ENCODE measurements around the gene METTL24. TPM values are rescaled to one million over a fixed set of nuclear protein-coding genes. Genes with fewer than 3 reads are reported as not detected.

METTL24 gene
- total and polyA plus RNA-seq, 3 experiments from 2014 or later: 0.35 to 0.98 TPM; not detected in 1

- no peak overlapping the region for H3K4me3 ChIP-seq (ENCODE audit: low read length)
- POLR2A ChIA-PET: no interaction called here
- no peak overlapping the region for H3K27ac Mint-ChIP-seq
- no peak overlapping the region for H3K4me3 Mint-ChIP-seq
- DNase-seq: no peak
- no peak overlapping the region for H3K27ac ChIP-seq (ENCODE audit: low read depth, low read length)
- peaks cover 14 to 15% (median 15%) of the 10 kb centered on the region in 3 donors for H3K4me1 Mint-ChIP-seq
- H3K9me3 Mint-ChIP-seq: no peaks in the 10 kb centered on the region
- no peaks in the 10 kb centered on the region for H3K9me3 ChIP-seq (ENCODE audit: low read length)
- CTCF ChIA-PET: no interaction called here
- no peaks in the 10 kb centered on the region for H3K36me3 ChIP-seq (ENCODE audit: insufficient read depth, low read length)
- H3K27me3 Mint-ChIP-seq: peaks cover 0 to 1% of the 10 kb centered on the region in 2 donors
- H3K4me1 ChIP-seq (ENCODE audit: insufficient read depth, low read length): peaks cover 11% of the 10 kb centered on the region
- peaks cover 0 to 2% (median 0%) of the 10 kb centered on the region in 3 donors for H3K36me3 Mint-ChIP-seq
- no peaks in the 10 kb centered on the region for H3K27me3 ChIP-seq (ENCODE audit: insufficient read depth, low read length, poor library complexity, severe bottlenecking)
Observed at GRCh38 chr6:110394409-110394808, 36.3 kb upstream of the METTL24 start.

GRCh38 chr6:110392727-110393126, 34.6 kb upstream of the METTL24 start:
- H3K36me3 Mint-ChIP-seq: no peaks in the 10 kb centered on the region

GRCh38 chr6:110390404-110390803, 32.3 kb upstream of the METTL24 start:
- Histone ChIP-seq H3K4me3 (ENCODE audit: low read length) (no peak overlapping the region), H3K4me1 (ENCODE audit: insufficient read depth, low read length) (peaks cover 11% of the 10 kb centered on the region), H3K9me3 (ENCODE audit: low read length) (no peaks in the 10 kb centered on the region), H3K27me3 (ENCODE audit: insufficient read depth, low read length, poor library complexity, severe bottlenecking) (no peaks in the 10 kb centered on the region), H3K36me3 (ENCODE audit: insufficient read depth, low read length) (no peaks in the 10 kb centered on the region), H3K27ac (ENCODE audit: low read depth, low read length) (no peak overlapping the region)
- no peaks in the 10 kb centered on the region for H3K9me3 Mint-ChIP-seq
- no peaks in the 10 kb centered on the region for H3K36me3 Mint-ChIP-seq
- ChIA-PET CTCF (interaction anchor here (0.7 to 3.9 kb wide), 13 partner anchors 20 to 685 kb away, joined by 3 to 44 read pairs (median 4); partner anchors contain the start of gene CDC40), POLR2A (interaction anchor here (0.5 to 1.5 kb wide), 4 partner anchors 24 to 1008 kb away, joined by 3 to 6 read pairs (median 4); partner anchors contain the start of gene CDC40)
- H3K4me1 Mint-ChIP-seq: peaks cover 16 to 23% (median 18%) of the 10 kb centered on the region in 3 donors
- peak overlapping the region in 3 of 7 donors; percentile 17 to 50 (median 49) for H3K4me3 Mint-ChIP-seq
- peak in 1 of 5 donors; percentile 28 for DNase-seq
- H3K27ac Mint-ChIP-seq: peak overlapping the region in 5 of 8 donors; percentile 21 to 82 (median 54)
- peaks cover 0 to 1% of the 10 kb centered on the region in 2 donors for H3K27me3 Mint-ChIP-seq

More at GRCh38 chr6:110392727-110393126, 34.6 kb upstream of the METTL24 start:
- no peak for DNase-seq
- Mint-ChIP-seq H3K27ac (peak overlapping the region in 1 of 8 donors; percentile 8), H3K4me3 (no peak overlapping the region), H3K4me1 (peaks cover 16 to 23% (median 18%) of the 10 kb centered on the region in 3 donors), H3K27me3 (peaks cover 0 to 1% of the 10 kb centered on the region in 2 donors), H3K9me3 (no peaks in the 10 kb centered on the region)
- no peaks in the 10 kb centered on the region for H3K9me3 ChIP-seq (ENCODE audit: low read length)
- peaks cover 11% of the 10 kb centered on the region for H3K4me1 ChIP-seq (ENCODE audit: insufficient read depth, low read length)
- ChIA-PET CTCF (interaction anchor here (1.4 to 3.9 kb wide), 3 partner anchors 28 to 688 kb away, joined by 3 to 44 read pairs (median 10); no protein-coding TSS in a partner anchor), POLR2A (no interaction called here)
- H3K4me3 ChIP-seq (ENCODE audit: low read length): no peak overlapping the region
- no peaks in the 10 kb centered on the region for H3K27me3 ChIP-seq (ENCODE audit: insufficient read depth, low read length, poor library complexity, severe bottlenecking)
- no peak overlapping the region for H3K27ac ChIP-seq (ENCODE audit: low read depth, low read length)
- H3K36me3 ChIP-seq (ENCODE audit: insufficient read depth, low read length): no peaks in the 10 kb centered on the region

- Mint-ChIP-seq H3K4me3 (peak overlapping the region in 2 of 7 donors; percentile 49 to 50), H3K36me3 (no peaks in the 10 kb centered on the region), H3K4me1 (peaks cover 16 to 23% (median 18%) of the 10 kb centered on the region in 3 donors), H3K27me3 (peaks cover 0 to 1% of the 10 kb centered on the region in 2 donors), H3K27ac (peak overlapping the region in 7 of 8 donors; percentile 21 to 82 (median 54)), H3K9me3 (no peaks in the 10 kb centered on the region)
- POLR2A ChIA-PET: interaction anchor here (0.5 to 1.5 kb wide), 5 partner anchors 23 to 1007 kb away, joined by 3 to 6 read pairs (median 4); partner anchors contain the start of gene CDC40
- Histone ChIP-seq H3K9me3 (ENCODE audit: low read length) (no peaks in the 10 kb centered on the region), H3K4me1 (ENCODE audit: insufficient read depth, low read length) (peaks cover 11% of the 10 kb centered on the region), H3K36me3 (ENCODE audit: insufficient read depth, low read length) (no peaks in the 10 kb centered on the region), H3K4me3 (ENCODE audit: low read length) (no peak overlapping the region), H3K27ac (ENCODE audit: low read depth, low read length) (no peak overlapping the region), H3K27me3 (ENCODE audit: insufficient read depth, low read length, poor library complexity, severe bottlenecking) (no peaks in the 10 kb centered on the region)
- CTCF ChIA-PET: interaction anchor here (0.7 to 3.9 kb wide), 13 partner anchors 21 to 685 kb away, joined by 3 to 44 read pairs (median 4); partner anchors contain the start of gene CDC40
- DNase-seq: no peak
Observed at GRCh38 chr6:110389689-110390382, 31.7 kb upstream of the METTL24 start.

- H3K9me3 ChIP-seq (ENCODE audit: low read length): no peaks in the 10 kb centered on the region
- no peak overlapping the region for H3K4me3 ChIP-seq (ENCODE audit: low read length)
- POLR2A ChIA-PET: no interaction called here
- Mint-ChIP-seq H3K4me1 (peaks cover 16 to 23% (median 18%) of the 10 kb centered on the region in 3 donors), H3K36me3 (no peaks in the 10 kb centered on the region), H3K27me3 (peaks cover 0 to 1% of the 10 kb centered on the region in 2 donors), H3K4me3 (no peak overlapping the region), H3K27ac (no peak overlapping the region), H3K9me3 (no peaks in the 10 kb centered on the region)
- H3K36me3 ChIP-seq (ENCODE audit: insufficient read depth, low read length): no peaks in the 10 kb centered on the region
- peaks cover 11% of the 10 kb centered on the region for H3K4me1 ChIP-seq (ENCODE audit: insufficient read depth, low read length)
- CTCF ChIA-PET: no interaction called here
- H3K27ac ChIP-seq (ENCODE audit: low read depth, low read length): no peak overlapping the region
- H3K27me3 ChIP-seq (ENCODE audit: insufficient read depth, low read length, poor library complexity, severe bottlenecking): no peaks in the 10 kb centered on the region
- DNase-seq: no peak
Observed at GRCh38 chr6:110387986-110388385, 29.8 kb upstream of the METTL24 start.

- H3K36me3 ChIP-seq (ENCODE audit: insufficient read depth, low read length): no peaks in the 10 kb centered on the region
- no peak overlapping the region for H3K4me3 ChIP-seq (ENCODE audit: low read length)
- H3K4me1 Mint-ChIP-seq: peaks cover 12 to 18% (median 14%) of the 10 kb centered on the region in 3 donors
- ChIA-PET CTCF (interaction anchor here (1.0 kb wide), 3 partner anchors 8 to 346 kb away, joined by 3 to 5 read pairs (median 3); no protein-coding TSS in a partner anchor), POLR2A (no interaction called here)
- H3K27ac ChIP-seq (ENCODE audit: low read depth, low read length): no peak overlapping the region
- H3K4me3 Mint-ChIP-seq: no peak overlapping the region
- H3K27me3 ChIP-seq (ENCODE audit: insufficient read depth, low read length, poor library complexity, severe bottlenecking): no peaks in the 10 kb centered on the region
- no peak overlapping the region for H3K27ac Mint-ChIP-seq
- peaks cover 0 to 2% (median 0%) of the 10 kb centered on the region in 3 donors for H3K36me3 Mint-ChIP-seq
- H3K4me1 ChIP-seq (ENCODE audit: insufficient read depth, low read length): peaks cover 7% of the 10 kb centered on the region
- H3K27me3 Mint-ChIP-seq: peaks cover 0 to 1% of the 10 kb centered on the region in 2 donors
- peaks cover 0 to 3% (median 0%) of the 10 kb centered on the region in 5 donors for H3K9me3 Mint-ChIP-seq
- no peaks in the 10 kb centered on the region for H3K9me3 ChIP-seq (ENCODE audit: low read length)
- no peak for DNase-seq
Observed at GRCh38 chr6:110385458-110385863, 27.3 kb upstream of the METTL24 start.

- no peak overlapping the region for H3K27ac ChIP-seq (ENCODE audit: low read depth, low read length)
- H3K9me3 ChIP-seq (ENCODE audit: low read length): no peaks in the 10 kb centered on the region
- H3K4me1 ChIP-seq (ENCODE audit: insufficient read depth, low read length): no peaks in the 10 kb centered on the region
- Mint-ChIP-seq H3K4me1 (no peaks in the 10 kb centered on the region), H3K9me3 (peaks cover 0 to 3% (median 0%) of the 10 kb centered on the region in 5 donors), H3K27me3 (peaks cover 12 to 21% of the 10 kb centered on the region in 2 donors), H3K4me3 (no peak overlapping the region), H3K27ac (no peak overlapping the region), H3K36me3 (peaks cover 0 to 2% (median 0%) of the 10 kb centered on the region in 3 donors)
- DNase-seq: no peak
- POLR2A ChIA-PET: no interaction called here
- no peaks in the 10 kb centered on the region for H3K36me3 ChIP-seq (ENCODE audit: insufficient read depth, low read length)
- CTCF ChIA-PET: no interaction called here
- H3K27me3 ChIP-seq (ENCODE audit: insufficient read depth, low read length, poor library complexity, severe bottlenecking): no peaks in the 10 kb centered on the region
- no peak overlapping the region for H3K4me3 ChIP-seq (ENCODE audit: low read length)
Observed at GRCh38 chr6:110378552-110378951, 20.4 kb upstream of the METTL24 start.

- no peak overlapping the region for H3K27ac Mint-ChIP-seq
- H3K27me3 Mint-ChIP-seq: peaks cover 6 to 11% of the 10 kb centered on the region in 2 donors
- no peak for DNase-seq
- H3K4me3 Mint-ChIP-seq: no peak overlapping the region
- H3K4me1 ChIP-seq (ENCODE audit: insufficient read depth, low read length): peaks cover 24% of the 10 kb centered on the region
- no peaks in the 10 kb centered on the region for H3K9me3 ChIP-seq (ENCODE audit: low read length)
- ChIA-PET POLR2A (no interaction called here), CTCF (interaction anchor here (0.7 to 1.6 kb wide), 3 partner anchors 10 to 30 kb away, joined by 3 read pairs; no protein-coding TSS in a partner anchor)
- peaks cover 19 to 44% (median 37%) of the 10 kb centered on the region in 3 donors for H3K4me1 Mint-ChIP-seq
- H3K36me3 Mint-ChIP-seq: no peaks in the 10 kb centered on the region
- H3K4me3 ChIP-seq (ENCODE audit: low read length): no peak overlapping the region
- H3K9me3 Mint-ChIP-seq: peaks cover 0 to 2% (median 0%) of the 10 kb centered on the region in 5 donors
- H3K36me3 ChIP-seq (ENCODE audit: insufficient read depth, low read length): no peaks in the 10 kb centered on the region
- no peaks in the 10 kb centered on the region for H3K27me3 ChIP-seq (ENCODE audit: insufficient read depth, low read length, poor library complexity, severe bottlenecking)
- no peak overlapping the region for H3K27ac ChIP-seq (ENCODE audit: low read depth, low read length)
Observed at GRCh38 chr6:110369066-110369465, 10.9 kb upstream of the METTL24 start.

Data from CD8-positive, alpha-beta memory T cell (primary cell).